Neural progenitor cell (in vitro differentiated cells): Measurements from ENCODE around the gene EEF2KMT. TPM values are rescaled to one million over a fixed set of nuclear protein-coding genes. Genes with fewer than 3 reads are reported as not detected.
"Not testable (repeated sequence)": the region's sequence is repeated elsewhere in the genome, so short reads cannot be mapped to it uniquely, and the experiment has no call there.

Source experiments
- DNase-seq: peaks from one replicate; pipeline ENCODE4 v3.0.0-alpha.2; 2016; ENCODE audit warnings: low spot score
- H2AFZ ChIP-seq: fragments of 200-600 bp; sonication (generic); replicated peaks from 2 replicates; pipeline ENCODE4 v1.6.1; 2016; ENCODE audit warnings: antibody characterized with exemption
- H3F3A ChIP-seq: fragments of 200-600 bp; sonication (generic); 2 replicates; pipeline ENCODE4 v1.6.1; 2016; ENCODE audit warnings: antibody characterized with exemption, low read depth
- H3K27ac ChIP-seq: fragments of 200-600 bp; sonication (generic); 2 replicates; pipeline ENCODE4 v1.5.1; 2016; ENCODE audit warnings: mild to moderate bottlenecking
- H3K27me3 ChIP-seq: fragments of 200-600 bp; sonication (generic); 2 replicates; pipeline ENCODE4 v1.6.1; 2016; ENCODE audit warnings: mild to moderate bottlenecking, moderate library complexity
- H3K36me3 ChIP-seq: fragments of 200-600 bp; sonication (generic); 2 replicates; pipeline ENCODE4 v1.5.1; 2016
- H3K4me1 ChIP-seq: fragments of 200-600 bp; sonication (generic); 2 replicates; pipeline ENCODE4 v1.6.1; 2016; ENCODE audit warnings: mixed run types
- H3K4me2 ChIP-seq: fragments of 200-600 bp; sonication (generic); 2 replicates; pipeline ENCODE4 v1.6.1; 2016
- H3K4me3 ChIP-seq: fragments of 200-600 bp; sonication (generic); 2 replicates; pipeline ENCODE4 v1.5.1; 2016
- H3K79me2 ChIP-seq: fragments of 200-600 bp; sonication (generic); 2 replicates; pipeline ENCODE4 v1.6.1; 2016; ENCODE audit warnings: low read depth
- H3K9ac ChIP-seq: fragments of 200-600 bp; sonication (generic); 2 replicates; pipeline ENCODE4 v1.6.1; 2016
- H3K9me3 ChIP-seq: fragments of 200-600 bp; sonication (generic); 2 replicates; pipeline ENCODE4 v1.5.1; 2016; ENCODE audit warnings: low read depth
- H4K20me1 ChIP-seq: fragments of 200-600 bp; sonication (generic); 2 replicates; pipeline ENCODE4 v1.6.1; 2016; ENCODE audit warnings: low read depth
- H3K27ac Mint-ChIP-seq: 3 replicates; pipeline ENCODE4 v1.8.0; 2021; ENCODE audit warnings: mixed read lengths
- H3K27me3 Mint-ChIP-seq: 2 replicates; pipeline ENCODE4 v1.8.0; 2022; ENCODE audit warnings: low read depth, mild to moderate bottlenecking, inconsistent platforms, moderate library complexity, mixed read lengths; ENCODE audit not compliant: insufficient read depth
- H3K36me3 Mint-ChIP-seq: 3 replicates; pipeline ENCODE4 v1.8.0; 2021; ENCODE audit warnings: mixed read lengths
- H3K4me1 Mint-ChIP-seq: 3 replicates; pipeline ENCODE4 v1.8.0; 2021; ENCODE audit warnings: mixed read lengths
- H3K4me3 Mint-ChIP-seq: 3 replicates; pipeline ENCODE4 v1.8.0; 2021; ENCODE audit warnings: mild to moderate bottlenecking, moderate library complexity, mixed read lengths
- H3K9me3 Mint-ChIP-seq: 3 replicates; pipeline ENCODE4 v1.8.0; 2020; ENCODE audit warnings: mixed read lengths
- CTCF ChIP-seq: fragments of 200-600 bp; sonication (generic); IDR thresholded peaks from 2 replicates; pipeline ENCODE4 v1.5.1; 2017; ENCODE audit warnings: antibody characterized with exemption, mild to moderate bottlenecking
- total RNA-seq: library from RNA; depleted of rRNA; stranded (reverse); fragments of >200 nt; gene quantifications from 2 replicates; pipeline ENCODE4 v1.2.3, GENCODE V29; 2015; ENCODE audit warnings: low replicate concordance

Gene EEF2KMT
- total RNA-seq, 1 donor from 2014 or later: 4.1 TPM

DNA sequence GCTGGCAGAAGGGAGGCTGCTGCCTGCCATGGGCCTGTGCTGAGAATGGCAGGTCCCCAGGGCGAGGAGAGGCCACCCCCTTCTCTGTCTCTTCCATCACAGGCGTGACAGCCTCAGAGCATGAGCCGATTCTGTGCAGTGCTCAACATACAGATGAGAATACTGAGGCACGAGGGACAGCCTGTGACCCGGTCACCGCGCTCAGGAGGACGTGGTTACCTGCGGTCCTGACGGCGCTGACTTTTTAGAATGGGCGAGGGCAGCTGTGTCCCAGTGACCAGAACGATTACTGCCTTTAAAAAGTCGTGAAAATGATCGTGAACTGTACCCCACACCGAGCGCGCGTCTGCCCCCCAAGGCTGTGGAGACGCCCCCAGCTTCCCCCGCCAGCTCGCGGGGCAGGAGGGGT lies 530 bp downstream of the EEF2KMT start:
- not testable (repeated sequence) for H3K79me2 ChIP-seq, H3K27ac ChIP-seq, H3K27me3 Mint-ChIP-seq, H3K4me1 ChIP-seq, H3K9me3 Mint-ChIP-seq, H3K27me3 ChIP-seq, H4K20me1 ChIP-seq, H3K36me3 Mint-ChIP-seq, H3K36me3 ChIP-seq, H3K9me3 ChIP-seq, H3F3A ChIP-seq, H3K27ac Mint-ChIP-seq
- Mint-ChIP-seq H3K4me1 (peaks cover 12% of the 10 kb centered on the region), H3K4me3 (peak overlapping the region; percentile 91)
- TF ChIP-seq CTCF: peak; percentile 12
- peak overlapping the region; percentile 90 for H3K4me2 ChIP-seq
- peak overlapping the region; percentile 100 for H2AFZ ChIP-seq
- peak; percentile 60 for DNase-seq
- H3K9ac ChIP-seq: peak overlapping the region; percentile 8
- peak overlapping the region; percentile 86 for H3K4me3 ChIP-seq

DNA sequence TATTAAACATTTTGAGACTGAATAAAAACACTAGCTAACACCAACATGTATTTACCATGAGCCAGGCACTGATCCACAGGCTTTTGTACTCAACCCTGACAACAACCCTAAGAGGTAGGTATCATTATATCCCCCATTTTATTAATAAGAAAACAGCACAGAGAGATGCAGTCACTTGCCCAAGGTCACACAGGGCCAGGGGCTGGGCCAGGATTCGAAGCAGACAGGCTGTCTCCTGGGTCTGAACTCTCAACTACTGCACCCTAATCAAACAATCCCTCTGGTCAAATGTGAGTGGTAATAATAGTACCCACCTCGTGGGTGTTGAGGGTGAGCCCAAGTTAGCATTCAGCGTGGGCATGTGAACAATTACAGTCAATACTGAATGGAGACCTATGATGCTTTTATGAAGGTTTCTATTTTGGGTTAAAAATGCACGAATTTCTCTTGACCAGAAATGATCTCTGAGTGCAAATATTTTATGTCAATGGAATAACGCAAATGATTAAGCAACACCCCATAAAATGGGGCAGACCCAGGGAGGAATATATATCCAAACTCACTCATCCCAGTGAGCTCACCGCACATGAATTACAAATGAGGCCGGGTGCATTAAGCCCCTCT lies 1.0 kb downstream of the EEF2KMT start:
- DNase-seq, H3K9me3 Mint-ChIP-seq, H3K27ac Mint-ChIP-seq, H3K27me3 ChIP-seq, H3K27ac ChIP-seq, H3F3A ChIP-seq, H3K36me3 Mint-ChIP-seq, H3K9me3 ChIP-seq, H4K20me1 ChIP-seq, H3K79me2 ChIP-seq, H3K27me3 Mint-ChIP-seq, H3K36me3 ChIP-seq, H3K4me1 ChIP-seq: not testable (repeated sequence)
- H3K4me3 ChIP-seq: peak overlapping the region; percentile 86
- H3K4me3 Mint-ChIP-seq: peak overlapping the region; percentile 91
- peak overlapping the region; percentile 100 for H2AFZ ChIP-seq
- peak overlapping the region; percentile 8 for H3K9ac ChIP-seq
- H3K4me2 ChIP-seq: peak overlapping the region; percentile 90
- peaks cover 13% of the 10 kb centered on the region for H3K4me1 Mint-ChIP-seq

GRCh38 chr16:5095145-5095830 lies 2.3 kb downstream of the EEF2KMT start:
- not testable (repeated sequence) for H3K79me2 ChIP-seq, H3F3A ChIP-seq, H3K27ac ChIP-seq, H3K27me3 Mint-ChIP-seq, H2AFZ ChIP-seq, H3K9me3 ChIP-seq, H3K4me2 ChIP-seq, H3K27ac Mint-ChIP-seq, H3K4me3 ChIP-seq, H3K27me3 ChIP-seq, H3K4me1 ChIP-seq, H3K4me3 Mint-ChIP-seq, H3K36me3 Mint-ChIP-seq, H3K9me3 Mint-ChIP-seq, DNase-seq, H3K9ac ChIP-seq, H4K20me1 ChIP-seq, H3K36me3 ChIP-seq
- peaks cover 13% of the 10 kb centered on the region for H3K4me1 Mint-ChIP-seq

GRCh38 chr16:5093746-5094145 lies 3.8 kb downstream of the EEF2KMT start:
- not testable (repeated sequence) for H3K36me3 Mint-ChIP-seq, H3K27me3 Mint-ChIP-seq, H3K4me3 Mint-ChIP-seq, H3K27ac ChIP-seq, H3K36me3 ChIP-seq, H4K20me1 ChIP-seq, DNase-seq, H3K9me3 Mint-ChIP-seq, H3K4me3 ChIP-seq, H3K9me3 ChIP-seq, H3K4me1 ChIP-seq, H3K79me2 ChIP-seq, H3K4me2 ChIP-seq, H3F3A ChIP-seq, H3K27ac Mint-ChIP-seq, H2AFZ ChIP-seq, H3K9ac ChIP-seq, H3K27me3 ChIP-seq
- peaks cover 11% of the 10 kb centered on the region for H3K4me1 Mint-ChIP-seq

DNA sequence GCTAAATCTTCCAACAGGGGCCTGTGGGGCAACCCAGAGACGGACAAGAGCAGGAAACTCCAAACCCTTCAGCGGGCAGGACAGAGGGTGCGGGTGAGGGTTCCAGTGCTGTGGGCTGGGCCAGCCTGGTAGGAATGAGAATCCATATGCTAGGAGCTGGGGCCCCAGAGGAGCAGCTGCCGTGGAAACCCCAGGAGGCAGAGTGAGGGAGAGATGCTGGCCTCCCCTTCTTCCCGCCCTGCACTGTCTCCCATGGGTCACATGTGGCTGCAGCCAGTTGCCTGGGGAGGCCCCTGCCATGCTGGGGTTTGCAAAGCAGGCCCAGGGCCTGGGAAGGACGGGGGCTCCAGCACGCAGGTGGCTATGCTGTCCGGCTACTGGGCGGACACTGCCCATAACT lies 4.5 kb downstream of the EEF2KMT start:
- H3K9ac ChIP-seq, DNase-seq, H3K4me2 ChIP-seq, H3K27ac Mint-ChIP-seq, H2AFZ ChIP-seq, H3K27me3 ChIP-seq, H3K36me3 Mint-ChIP-seq, H3K27me3 Mint-ChIP-seq, H3K79me2 ChIP-seq, H3K9me3 Mint-ChIP-seq, H4K20me1 ChIP-seq, H3K27ac ChIP-seq, H3K4me3 ChIP-seq, H3K4me1 Mint-ChIP-seq, H3K9me3 ChIP-seq, H3F3A ChIP-seq, H3K4me1 ChIP-seq, H3K4me3 Mint-ChIP-seq, H3K36me3 ChIP-seq: not testable (repeated sequence)

- DNase-seq, H3K9me3 ChIP-seq, H3K27me3 Mint-ChIP-seq, H3K4me1 Mint-ChIP-seq, H3K4me2 ChIP-seq, H3K9ac ChIP-seq, H2AFZ ChIP-seq, H3K27ac ChIP-seq, H3K36me3 Mint-ChIP-seq, H3K4me3 ChIP-seq, H3K79me2 ChIP-seq, H3K4me1 ChIP-seq, H4K20me1 ChIP-seq, H3K27me3 ChIP-seq, H3K36me3 ChIP-seq, H3K9me3 Mint-ChIP-seq, H3K4me3 Mint-ChIP-seq, H3F3A ChIP-seq, H3K27ac Mint-ChIP-seq: not testable (repeated sequence)
Measured at GRCh38 chr16:5090592-5090991, 7.0 kb downstream of the EEF2KMT start.

- H3K27ac Mint-ChIP-seq, H4K20me1 ChIP-seq, H3K79me2 ChIP-seq, H3K27ac ChIP-seq, H2AFZ ChIP-seq, H3K4me3 ChIP-seq, H3K4me3 Mint-ChIP-seq, H3F3A ChIP-seq, H3K4me1 Mint-ChIP-seq, H3K36me3 ChIP-seq, H3K9me3 ChIP-seq, H3K9ac ChIP-seq, H3K36me3 Mint-ChIP-seq, DNase-seq, H3K4me2 ChIP-seq, H3K4me1 ChIP-seq, H3K27me3 Mint-ChIP-seq, H3K9me3 Mint-ChIP-seq, H3K27me3 ChIP-seq: not testable (repeated sequence)
Measured at GRCh38 chr16:5089911-5090555, 7.6 kb downstream of the EEF2KMT start.
